SKM-1 (cell line): ENCODE measurements around the gene GRXCR1.
A peak's percentile ranks its signal among the peaks of the same experiment; 100 is the strongest.

Experiments
- DNase-seq: peaks from one replicate; lab custom pipeline; 2025; ENCODE audit not compliant: unreplicated experiment; lab: John Stamatoyannopoulos, UW

GRXCR1 gene

DNA sequence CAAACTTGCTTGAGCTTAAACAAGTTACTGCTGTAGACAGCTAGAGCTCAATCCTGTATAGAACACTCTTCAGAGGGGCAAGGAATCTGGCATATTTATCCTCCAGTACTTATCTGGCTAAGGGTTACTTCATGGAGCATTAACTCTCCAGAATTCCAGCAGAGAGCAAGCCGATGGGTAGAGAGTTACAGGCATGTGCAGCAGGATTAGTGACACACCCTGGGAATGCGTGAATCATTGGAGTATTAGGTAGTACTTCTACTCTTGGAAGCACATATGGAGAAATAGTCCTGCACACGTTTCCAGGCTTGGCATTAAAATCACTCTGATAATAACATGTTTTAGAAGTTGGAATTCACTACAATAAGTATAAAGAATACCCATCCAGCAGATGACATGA, 35.4 kb downstream of the GRXCR1 start:
- no peak for DNase-seq

DNA sequence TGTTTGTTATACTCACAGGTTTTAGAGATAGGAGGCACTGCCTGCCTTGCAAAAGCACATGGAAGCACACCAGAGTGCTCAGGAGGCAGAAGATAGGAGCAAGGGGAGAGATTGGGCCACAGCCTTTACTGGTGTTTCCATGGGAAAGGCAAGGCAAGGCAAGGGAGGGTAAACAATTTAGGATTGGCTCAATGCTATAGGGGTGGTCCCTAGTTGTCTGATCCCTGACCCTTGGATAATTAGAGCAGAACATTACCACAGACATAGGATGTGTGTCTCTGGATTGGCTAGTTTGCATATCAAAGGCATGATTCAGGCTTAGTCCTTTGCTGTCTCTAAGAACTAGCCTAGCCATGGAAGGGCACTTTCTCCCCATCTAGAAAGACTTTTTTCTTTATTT, 36.1 kb downstream of the GRXCR1 start:
- no peak for DNase-seq

DNA sequence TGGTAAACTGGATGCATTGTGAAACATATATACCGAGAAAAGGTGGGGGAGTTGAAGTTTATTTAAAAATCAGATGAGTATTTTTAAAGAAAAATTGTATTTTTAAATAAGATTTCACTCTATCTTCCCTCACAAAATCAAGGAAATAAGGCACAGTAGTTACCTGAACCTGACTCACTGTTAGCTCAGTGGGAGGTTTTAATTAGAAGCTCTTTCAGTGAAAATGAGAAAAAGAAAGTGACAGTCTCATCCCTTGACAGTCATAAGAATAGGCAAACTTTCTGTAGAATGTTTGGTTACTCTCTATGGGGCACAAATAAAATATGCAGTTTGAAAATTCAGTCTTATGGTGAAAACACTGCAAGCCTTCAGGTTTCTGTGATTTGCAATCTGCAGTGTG, 49.7 kb downstream of the GRXCR1 start:
- DNase-seq = no peak

DNA sequence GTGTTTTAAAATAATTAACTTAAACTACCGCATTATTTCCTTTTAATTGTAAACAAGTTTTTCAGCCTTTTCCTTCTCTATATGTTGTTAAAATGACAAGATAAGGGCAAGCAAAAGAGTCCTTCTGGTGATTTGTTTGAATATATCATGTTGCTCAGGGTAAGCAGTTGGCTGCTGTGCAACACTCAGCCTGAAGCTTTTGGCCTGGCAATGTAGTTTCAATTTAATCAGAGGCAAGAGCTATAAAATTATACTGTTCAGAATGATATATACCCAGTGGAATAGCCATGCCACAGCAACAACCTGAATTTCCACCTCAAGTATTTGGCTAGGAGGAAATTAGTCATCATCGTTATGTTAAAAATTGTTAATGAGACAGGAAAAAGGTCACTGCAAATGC, 53.4 kb downstream of the GRXCR1 start:
- no peak for DNase-seq

DNA sequence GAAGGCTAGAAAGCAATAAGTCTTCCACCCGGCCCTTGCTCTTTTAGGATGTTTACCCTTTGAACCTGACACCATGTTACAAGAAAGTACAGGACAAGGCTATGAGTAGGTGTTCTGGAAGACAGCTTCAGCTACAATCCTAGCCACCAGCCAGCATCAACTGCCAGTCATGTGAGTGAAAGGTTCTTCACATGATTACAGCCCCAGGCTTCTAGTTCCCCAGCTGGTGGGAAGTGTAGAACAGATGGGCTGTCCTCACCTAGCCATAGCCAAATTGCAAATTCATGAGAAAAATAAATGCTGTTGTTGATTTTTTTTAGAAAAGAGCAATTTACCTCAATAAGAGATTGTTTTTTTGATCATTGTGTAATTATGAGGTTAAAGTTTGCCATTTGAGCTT, 60.8 kb downstream of the GRXCR1 start:
- DNase-seq = no peak

DNA sequence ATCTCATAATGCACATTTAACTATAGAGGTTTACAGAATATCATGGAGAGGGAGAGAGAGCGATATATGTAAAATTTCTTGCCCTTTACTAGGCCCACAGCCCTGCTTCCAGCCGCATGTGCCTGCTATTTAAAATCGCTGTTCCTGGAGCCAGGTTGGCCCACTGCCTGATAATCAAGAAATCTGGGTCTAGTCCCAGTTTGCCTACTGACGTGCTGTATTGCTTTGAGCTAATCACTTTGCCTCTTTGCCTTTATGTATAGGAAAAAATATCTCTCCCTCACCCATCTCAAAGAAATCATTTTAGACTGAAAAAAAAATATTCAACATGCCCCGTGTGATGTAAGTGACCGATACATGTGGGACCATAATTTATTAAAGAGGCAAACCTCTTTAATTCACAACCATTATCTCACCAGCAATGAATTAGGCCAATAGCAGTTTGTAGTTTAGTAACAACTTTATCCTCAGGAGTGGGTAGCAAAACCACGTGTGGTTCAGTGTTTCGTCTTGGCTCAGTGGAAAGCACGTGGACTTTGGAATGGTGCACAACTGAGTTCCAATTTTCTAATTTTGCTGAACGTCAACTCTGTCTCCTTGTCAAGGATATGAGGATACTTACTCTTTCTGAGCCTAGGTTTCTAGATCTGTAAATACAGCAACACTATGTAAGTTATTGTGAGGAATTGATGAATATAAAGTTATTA, 62.6 kb downstream of the GRXCR1 start:
- DNase-seq = no peak

DNA sequence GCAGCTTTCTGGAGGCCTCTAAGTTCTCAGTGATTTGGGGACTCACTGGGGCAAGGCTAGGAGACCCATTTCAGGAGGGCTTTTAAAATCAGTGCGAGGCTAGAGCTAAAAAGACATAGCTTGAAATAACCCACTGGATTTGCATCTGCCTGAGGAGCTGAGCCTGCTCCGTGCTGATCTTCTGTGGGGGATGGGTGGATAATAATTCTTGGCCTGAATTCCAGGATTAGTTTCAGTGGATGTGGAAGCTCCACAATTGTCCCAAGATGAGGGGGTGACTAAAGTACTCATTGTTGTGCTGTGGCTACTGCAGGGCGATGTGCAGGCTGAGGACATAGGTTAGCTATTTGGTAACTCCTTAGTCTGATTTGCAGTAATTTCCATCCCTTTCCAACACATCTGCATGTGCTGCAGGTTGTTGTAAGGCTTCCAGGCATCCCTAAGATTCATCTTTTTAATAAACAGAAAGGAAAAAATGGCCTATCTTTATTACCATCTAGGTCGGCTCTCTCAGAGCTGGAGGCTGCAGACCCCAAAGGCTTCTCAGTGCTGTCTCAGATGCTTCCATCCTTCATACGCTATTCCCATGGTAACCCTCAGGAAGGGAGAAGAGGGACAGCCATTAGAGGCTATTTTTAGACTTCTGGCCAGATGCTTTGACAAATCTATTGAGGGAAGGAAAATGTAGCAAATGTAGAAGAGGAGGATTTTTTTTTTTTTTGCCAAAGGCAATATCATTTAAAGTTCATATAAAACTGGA, 63.4 kb downstream of the GRXCR1 start:
- no peak for DNase-seq

DNA sequence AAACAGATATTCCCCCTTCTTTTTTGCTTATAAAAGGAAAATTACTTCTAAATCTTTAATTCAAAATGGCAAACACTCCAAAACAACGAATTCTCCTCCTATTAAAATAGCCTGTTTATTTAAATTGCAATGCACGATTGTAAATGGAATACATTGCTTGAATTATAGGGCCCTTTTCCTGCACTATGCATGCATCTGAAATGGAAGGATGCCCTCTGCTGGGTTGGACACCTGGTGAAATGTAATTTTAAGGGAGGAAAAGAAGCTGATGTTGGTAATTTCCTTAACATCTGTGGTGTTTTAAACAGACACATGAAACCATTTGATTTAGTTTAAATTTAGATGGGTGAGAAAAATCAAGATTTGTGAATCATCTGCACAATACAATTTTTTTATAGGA, 72.8 kb downstream of the GRXCR1 start:
- no peak for DNase-seq

DNA sequence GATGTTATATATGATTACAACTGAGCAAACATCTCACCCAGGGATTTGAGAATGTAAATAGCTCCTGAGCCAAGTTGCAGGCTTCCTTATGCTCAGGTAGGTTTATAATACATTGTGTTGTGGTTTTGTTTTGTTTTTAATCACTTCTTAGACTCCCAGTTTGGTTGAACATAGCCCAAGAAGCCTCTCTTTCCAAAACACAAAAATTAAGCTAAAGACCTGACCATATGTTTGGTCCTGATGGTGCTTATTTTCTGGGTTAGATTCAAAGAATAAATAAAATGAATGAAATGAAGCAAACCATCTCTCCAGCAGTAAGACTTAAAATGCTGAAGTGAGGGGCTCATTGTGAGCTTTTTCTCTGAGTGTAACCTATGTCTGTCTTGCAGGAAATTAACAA, 93.5 kb downstream of the GRXCR1 start:
- no peak for DNase-seq

DNA sequence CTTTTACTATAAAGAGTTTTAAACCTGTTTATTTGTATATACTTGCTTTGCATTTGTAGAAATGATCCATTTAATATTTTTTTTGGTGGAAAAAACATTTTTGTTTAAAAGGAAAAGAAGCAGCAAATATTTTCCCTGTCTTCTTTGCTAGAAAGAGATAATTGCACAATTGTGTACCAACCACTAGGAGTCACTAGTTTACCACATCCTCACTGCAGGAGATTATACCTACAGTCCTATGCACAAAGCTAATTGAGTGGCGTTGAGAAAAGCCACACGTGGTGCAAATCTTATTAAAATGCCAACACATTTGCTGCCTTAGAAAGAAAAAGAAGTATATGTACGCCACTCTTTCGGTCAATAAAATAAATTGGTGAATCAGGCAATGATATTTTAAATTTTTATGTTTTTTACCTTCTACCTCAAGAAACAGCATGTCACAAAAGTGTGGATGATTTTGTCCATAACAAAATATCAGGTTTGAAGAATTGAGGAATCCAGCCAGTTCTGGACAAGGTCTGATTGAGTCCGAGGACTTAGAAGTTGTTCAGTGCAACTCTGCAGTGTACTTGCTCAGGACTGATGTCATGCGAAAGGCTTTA, 102.9 kb downstream of the GRXCR1 start:
- peak; percentile 26 for DNase-seq

DNA sequence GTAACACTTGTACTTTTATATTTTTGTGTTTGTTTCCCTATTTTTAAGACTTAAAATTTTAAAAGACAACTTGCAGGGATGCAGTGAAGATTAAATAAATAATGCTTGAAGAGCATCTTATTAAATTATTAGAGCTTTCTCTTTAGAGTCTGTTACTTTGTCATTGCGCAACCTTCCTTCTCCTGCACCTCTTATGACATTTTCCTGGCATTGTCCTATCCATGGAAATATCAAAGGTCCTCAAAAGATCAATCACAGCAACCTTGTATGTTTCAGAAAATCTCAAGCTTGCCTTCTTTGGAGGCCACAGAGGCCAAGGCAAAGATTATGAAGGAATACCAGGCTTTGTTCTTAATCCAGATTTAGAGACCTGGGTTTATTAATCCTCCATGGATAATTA, 116.3 kb downstream of the GRXCR1 start:
- DNase-seq = no peak

DNA sequence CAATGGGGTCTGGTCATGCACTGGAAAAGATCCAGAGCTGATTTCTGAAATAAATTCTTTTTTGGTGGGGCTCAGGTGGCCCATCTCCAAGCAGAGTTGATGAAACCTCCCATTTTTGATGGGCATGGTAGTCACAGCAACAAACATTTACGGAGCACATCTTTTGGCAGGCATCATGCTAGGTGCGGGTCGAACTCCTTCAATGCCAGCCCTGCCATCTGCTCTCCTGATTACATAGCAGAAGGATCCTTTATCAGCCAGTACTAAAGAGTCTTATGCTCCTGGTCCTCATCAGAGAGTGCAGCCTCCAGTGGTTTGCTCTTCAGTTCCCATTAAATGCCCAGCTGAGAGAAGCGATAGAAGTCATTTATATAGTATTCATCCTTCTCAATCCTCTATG, 121.7 kb downstream of the GRXCR1 start:
- no peak for DNase-seq

DNA sequence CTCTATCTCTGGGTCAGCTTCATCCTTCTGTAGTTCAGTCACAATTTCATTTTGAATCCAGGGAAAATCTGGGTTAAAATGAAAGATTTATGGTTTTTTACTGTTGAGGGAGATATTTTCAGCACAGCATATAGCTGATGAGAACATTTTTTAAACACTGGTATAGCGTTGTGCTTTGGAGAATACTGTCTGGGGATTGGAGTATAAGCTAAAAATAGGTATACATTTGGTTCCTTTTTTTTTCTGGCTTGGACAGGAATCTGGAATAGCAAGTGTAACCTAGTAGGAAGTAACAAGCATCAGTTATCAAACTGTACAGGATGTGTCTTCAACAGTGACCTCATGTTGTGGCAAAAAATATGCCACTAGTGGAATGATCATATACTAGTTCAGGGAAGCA, 149.1 kb downstream of the GRXCR1 start:
- no peak for DNase-seq

DNA sequence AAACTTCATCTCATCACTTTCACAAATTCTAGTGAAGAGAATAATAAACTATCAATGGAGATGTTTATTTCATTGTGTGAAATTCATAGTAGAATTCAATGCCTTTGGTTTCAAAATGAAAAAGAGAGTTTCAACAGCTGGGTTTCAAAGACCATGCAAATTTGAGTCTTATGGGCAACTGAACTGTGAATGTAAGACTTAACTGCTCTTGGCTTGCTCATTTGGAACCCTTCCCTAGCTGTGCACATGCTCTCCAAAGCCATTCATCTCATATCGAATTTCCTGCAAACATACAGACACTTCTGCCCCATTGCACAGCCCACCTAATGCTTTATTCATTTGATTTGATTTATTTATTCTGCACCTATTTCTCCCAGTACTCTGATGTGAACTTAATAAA, 154.5 kb downstream of the GRXCR1 start:
- DNase-seq = no peak

DNA sequence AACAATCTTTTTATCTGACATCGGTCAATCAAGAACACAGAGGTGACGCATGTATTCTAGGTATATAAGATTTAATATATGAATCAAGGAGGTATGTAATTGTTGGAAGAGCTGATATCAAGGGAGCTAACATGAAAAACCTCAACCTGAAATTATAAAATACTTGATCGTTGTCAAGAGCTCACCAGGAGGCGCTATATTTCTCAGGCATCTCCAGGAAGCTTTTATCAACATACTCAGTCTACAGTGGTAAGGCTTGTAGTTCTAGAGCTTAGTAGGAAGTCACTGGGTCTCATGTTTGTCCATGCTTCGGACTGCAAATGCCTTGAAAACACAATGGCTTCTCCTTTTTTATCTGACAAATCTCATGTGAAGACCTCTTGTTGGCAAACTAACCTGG, 156.1 kb downstream of the GRXCR1 start:
- DNase-seq = no peak

DNA sequence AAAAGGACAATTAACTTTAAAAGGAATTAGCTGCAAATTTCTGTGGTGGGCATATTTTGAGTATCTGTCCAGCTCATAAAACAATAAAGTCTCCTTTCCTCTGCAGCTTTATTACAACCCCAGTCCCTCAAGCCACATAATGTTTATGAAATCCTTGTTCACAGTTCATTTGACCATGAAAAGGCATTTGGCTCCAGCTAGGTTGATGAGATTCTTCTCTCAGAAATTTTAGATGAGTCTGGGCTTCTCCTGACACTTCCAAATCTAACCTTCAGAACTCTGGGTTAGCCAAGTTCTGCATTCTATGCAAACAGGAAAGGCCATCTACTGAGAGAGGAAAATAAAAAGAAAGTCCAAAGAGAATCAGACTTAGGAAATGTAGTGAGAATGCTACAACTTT, 156.8 kb downstream of the GRXCR1 start:
- no peak for DNase-seq

DNA sequence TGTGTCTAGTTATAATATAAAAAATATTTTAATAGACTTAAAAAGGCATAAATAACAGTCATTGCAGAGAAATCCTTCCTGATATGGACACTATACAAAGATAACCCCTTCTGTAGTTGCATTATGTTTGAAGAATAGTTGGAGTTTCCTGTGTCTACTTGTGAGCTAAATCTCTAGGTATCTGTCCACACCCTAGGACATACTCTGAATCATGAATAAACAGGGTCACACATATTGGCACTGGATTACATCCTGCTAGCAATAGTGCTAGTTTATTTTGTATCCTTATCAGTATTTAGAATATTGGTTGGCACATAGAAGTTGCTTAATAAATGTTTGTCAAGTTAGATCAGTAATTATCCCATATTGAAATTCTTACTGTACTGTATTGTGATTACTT, 173.9 kb downstream of the GRXCR1 start:
- DNase-seq = no peak

DNA sequence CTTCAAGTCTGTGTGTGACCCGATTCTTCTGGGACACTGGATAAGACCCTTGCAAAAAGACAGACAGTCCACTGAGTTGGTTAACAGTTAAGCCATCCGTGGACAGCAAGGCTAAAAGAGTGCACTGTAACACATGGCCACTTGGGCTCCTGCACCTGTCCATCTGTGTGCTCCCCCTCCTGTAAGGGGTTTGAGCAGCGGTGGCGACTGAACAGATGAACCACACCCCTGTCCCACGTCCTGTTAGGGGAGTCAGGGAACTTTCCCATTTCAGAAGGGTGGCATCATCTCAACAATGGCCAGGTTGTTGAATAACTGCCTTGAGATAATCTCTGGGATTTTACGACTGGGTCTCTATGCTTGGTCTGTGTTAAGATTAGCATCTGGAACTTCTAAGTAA, 178.6 kb downstream of the GRXCR1 start:
- no peak for DNase-seq
